ENCODE measurements around the gene SAMHD1.

DNA sequence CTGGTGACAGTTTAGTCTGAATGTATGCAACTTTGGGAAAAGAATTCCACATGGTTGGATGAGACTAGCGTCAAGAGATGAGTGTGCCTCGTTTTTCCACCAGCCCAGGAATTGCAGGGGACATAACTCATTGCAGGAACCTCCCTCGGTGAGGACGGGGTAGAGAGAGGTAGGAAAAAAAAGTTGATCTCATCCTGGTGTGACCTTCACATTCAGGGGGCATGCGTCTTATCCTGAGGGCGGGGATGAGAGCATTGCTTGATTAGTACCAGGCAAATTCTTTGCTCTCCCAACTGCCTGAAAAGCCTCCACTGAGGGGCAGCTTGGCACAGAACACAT lies 63.8 kb downstream of the SAMHD1 start:
- TF ChIP-seq, protein P1, sequence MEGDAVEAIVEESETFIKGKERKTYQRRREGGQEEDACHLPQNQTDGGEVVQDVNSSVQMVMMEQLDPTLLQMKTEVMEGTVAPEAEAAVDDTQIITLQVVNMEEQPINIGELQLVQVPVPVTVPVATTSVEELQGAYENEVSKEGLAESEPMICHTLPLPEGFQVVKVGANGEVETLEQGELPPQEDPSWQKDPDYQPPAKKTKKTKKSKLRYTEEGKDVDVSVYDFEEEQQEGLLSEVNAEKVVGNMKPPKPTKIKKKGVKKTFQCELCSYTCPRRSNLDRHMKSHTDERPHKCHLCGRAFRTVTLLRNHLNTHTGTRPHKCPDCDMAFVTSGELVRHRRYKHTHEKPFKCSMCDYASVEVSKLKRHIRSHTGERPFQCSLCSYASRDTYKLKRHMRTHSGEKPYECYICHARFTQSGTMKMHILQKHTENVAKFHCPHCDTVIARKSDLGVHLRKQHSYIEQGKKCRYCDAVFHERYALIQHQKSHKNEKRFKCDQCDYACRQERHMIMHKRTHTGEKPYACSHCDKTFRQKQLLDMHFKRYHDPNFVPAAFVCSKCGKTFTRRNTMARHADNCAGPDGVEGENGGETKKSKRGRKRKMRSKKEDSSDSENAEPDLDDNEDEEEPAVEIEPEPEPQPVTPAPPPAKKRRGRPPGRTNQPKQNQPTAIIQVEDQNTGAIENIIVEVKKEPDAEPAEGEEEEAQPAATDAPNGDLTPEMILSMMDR (IDR thresholded peaks at IDR 0.05): no peak
- no peak for TF ChIP-seq POLR2A (IDR thresholded peaks at IDR 0.05)
